Measurements from ENCODE around the gene ZNF564. TPM values are rescaled to one million over a fixed set of nuclear protein-coding genes. Genes with fewer than 3 reads are reported as not detected.

Gene ZNF564
- total RNA-seq, 4 donors from 2014 or later = 6.8 to 14.6 (median 13.8) TPM

- Histone ChIP-seq H3K36me3 (no peaks in the 10 kb centered on the region), H3K4me1 (peaks cover 0 to 30% (median 7%) of the 10 kb centered on the region in 3 donors), H3K9me3 (no peaks in the 10 kb centered on the region), H3K4me3 (peak within 1 kb of the TSS; percentile 63 to 69), H3K27ac (peak within 1 kb of the TSS; percentile 1 to 85 (median 78)), H3K27me3 (no peaks in the 10 kb centered on the region)
- TF ChIP-seq POLR2AphosphoS5 (IDR thresholded peaks at IDR 0.05) (peak; percentile 17), POLR2A (IDR thresholded peaks at IDR 0.05) (peak; percentile 13 to 20), EP300 (IDR thresholded peaks at IDR 0.05) (no peak), CTCF (IDR thresholded peaks at IDR 0.05) (no peak)
- ATAC-seq = peak; percentile 99
- WGBS, 2 donors (ENCODE audit: low coverage in 1 of 2) = 0% methylated on average over 5 to 12 of the region's 53 CpGs
Measured at GRCh38 chr19:12484371-12485051, 66.8 kb downstream of the ZNF564 start, which contains the start of gene ZNF709. Gene ZNF709 (minus strand): TSS chr19:12484816. CDS start chr19:12484657, 159 bp downstream.

GRCh38 chr19:12484011-12484370 is 67.3 kb downstream of the ZNF564 start:
- H3K36me3 ChIP-seq = no peaks in the 10 kb centered on the region
- peak overlapping the region; percentile 1 to 85 (median 78) for H3K27ac ChIP-seq
- H3K4me3 ChIP-seq = peak overlapping the region; percentile 63 to 69
- H3K4me1 ChIP-seq = peaks cover 0 to 30% (median 7%) of the 10 kb centered on the region in 3 donors
- no peaks in the 10 kb centered on the region for H3K27me3 ChIP-seq
- ATAC-seq = no peak
- WGBS, 2 donors (ENCODE audit: low coverage in 1 of 2) = 0 to 1% methylated on average over 7 of the region's 13 CpGs
- TF ChIP-seq POLR2AphosphoS5 (IDR thresholded peaks at IDR 0.05) (no peak), EP300 (IDR thresholded peaks at IDR 0.05) (no peak), POLR2A (IDR thresholded peaks at IDR 0.05) (no peak), CTCF (IDR thresholded peaks at IDR 0.05) (no peak)
- no peaks in the 10 kb centered on the region for H3K9me3 ChIP-seq

DNA sequence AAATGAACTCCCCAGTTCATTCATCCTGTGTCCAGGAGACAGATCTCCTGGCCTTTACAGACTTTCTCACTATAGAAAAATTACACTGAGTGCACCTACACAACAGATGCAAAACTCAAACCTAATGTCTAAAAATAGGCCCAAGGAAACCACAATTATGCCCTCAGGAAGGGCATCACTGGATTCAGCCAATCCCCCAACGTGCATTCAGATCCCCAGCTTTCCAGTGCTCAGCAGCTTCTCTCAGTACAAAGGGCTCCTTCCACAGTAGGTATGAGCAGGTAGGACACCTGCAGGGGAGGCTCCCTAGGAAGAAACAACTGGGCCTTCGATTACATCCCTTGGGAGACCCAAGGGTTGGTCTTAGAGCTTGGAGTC is 68.8 kb downstream of the ZNF564 start:
- no peaks in the 10 kb centered on the region for H3K36me3 ChIP-seq
- WGBS, 2 donors (ENCODE audit: low coverage in 1 of 2) = 70% methylated on average over 2 of the region's 2 CpGs; no CpG with 5 or more reads in 1 of the 2 donors
- ATAC-seq = no peak

GRCh38 chr19:12481781-12482508 is 69.3 kb downstream of the ZNF564 start:
- H3K27me3 ChIP-seq = no peaks in the 10 kb centered on the region
- no peak for TF ChIP-seq POLR2A (IDR thresholded peaks at IDR 0.05)
- TF ChIP-seq EP300 (IDR thresholded peaks at IDR 0.05) = no peak
- no peak for TF ChIP-seq CTCF (IDR thresholded peaks at IDR 0.05)
- TF ChIP-seq POLR2AphosphoS5 (IDR thresholded peaks at IDR 0.05) = no peak
- no peak for ATAC-seq
- WGBS, 2 donors (ENCODE audit: low coverage in 1 of 2) = 84 to 92% methylated on average over 1 to 2 of the region's 4 CpGs
- H3K27ac ChIP-seq = no peak overlapping the region
- H3K4me1 ChIP-seq = peaks cover 0 to 30% (median 7%) of the 10 kb centered on the region in 3 donors
- H3K4me3 ChIP-seq = no peak overlapping the region
- no peaks in the 10 kb centered on the region for H3K36me3 ChIP-seq
- no peaks in the 10 kb centered on the region for H3K9me3 ChIP-seq

More for the DNA sequence above, 68.8 kb downstream of the ZNF564 start:
- Histone ChIP-seq H3K9me3 (no peaks in the 10 kb centered on the region), H3K27ac (no peak overlapping the region), H3K4me1 (peaks cover 0 to 30% (median 7%) of the 10 kb centered on the region in 3 donors), H3K27me3 (no peaks in the 10 kb centered on the region), H3K4me3 (no peak overlapping the region)
- TF ChIP-seq EP300 (IDR thresholded peaks at IDR 0.05) = no peak
- TF ChIP-seq POLR2A (IDR thresholded peaks at IDR 0.05) = no peak
- TF ChIP-seq CTCF (IDR thresholded peaks at IDR 0.05) = no peak
- no peak for TF ChIP-seq POLR2AphosphoS5 (IDR thresholded peaks at IDR 0.05)

Measured in gastroesophageal sphincter (tissue), 4 donors.